Trophoblast cell (in vitro differentiated cells and primary cell): ENCODE data around the gene EEFSEC.

Experiments
- DNase-seq, 2 donors: peaks; one replicate each; pipeline ENCODE4 v3.0.0-alpha.2; 2016
- H2AFZ ChIP-seq: 2 replicates; pipeline ENCODE4 v1.6.1; 2013; ENCODE audit warnings: low read length, moderate library complexity, mild to moderate bottlenecking; ENCODE audit not compliant: insufficient read depth, poor library complexity
- H2AK5ac ChIP-seq: 2 replicates; pipeline ENCODE4 v1.6.1; 2013; ENCODE audit warnings: mild to moderate bottlenecking, low read length
- H2BK120ac ChIP-seq: 2 replicates; pipeline ENCODE4 v1.6.1; 2013; ENCODE audit warnings: low read length, mild to moderate bottlenecking, moderate library complexity; ENCODE audit not compliant: insufficient read depth, poor library complexity
- H2BK12ac ChIP-seq: 2 replicates; pipeline ENCODE4 v1.6.1; 2013; ENCODE audit warnings: mild to moderate bottlenecking, low read length, moderate library complexity
- H2BK5ac ChIP-seq: 2 replicates; pipeline ENCODE4 v1.6.1; 2013; ENCODE audit warnings: low read length, low read depth, moderate library complexity, mild to moderate bottlenecking; ENCODE audit not compliant: poor library complexity
- H3K14ac ChIP-seq: 2 replicates; pipeline ENCODE4 v1.6.1; 2013; ENCODE audit warnings: mild to moderate bottlenecking, low read length
- H3K18ac ChIP-seq: 2 replicates; pipeline ENCODE4 v1.6.1; 2013; ENCODE audit warnings: mild to moderate bottlenecking, low read length
- H3K23ac ChIP-seq: 2 replicates; pipeline ENCODE4 v1.6.1; 2013; ENCODE audit warnings: low read length
- H3K27ac ChIP-seq: 2 replicates; pipeline ENCODE4 v1.5.1; 2013; ENCODE audit warnings: low read depth, mild to moderate bottlenecking, inconsistent platforms, low read length, moderate library complexity
- H3K27me3 ChIP-seq: 2 replicates; pipeline ENCODE4 v1.6.1; 2013; ENCODE audit warnings: inconsistent platforms, mild to moderate bottlenecking, low read length, moderate library complexity; ENCODE audit not compliant: insufficient read depth
- H3K36me3 ChIP-seq, 2 experiments: 1 replicate in 1 of 2; 2 replicates in 1 of 2; pipeline ENCODE4 v1.6.1; 2013; ENCODE audit warnings: low read length in 2 of 2, mild to moderate bottlenecking in 2 of 2, moderate library complexity in 1 of 2; ENCODE audit not compliant: insufficient read depth in 2 of 2, control insufficient read depth in 1 of 2
- H3K4ac ChIP-seq: 2 replicates; pipeline ENCODE4 v1.6.1; 2013; ENCODE audit warnings: low read depth, mild to moderate bottlenecking, low read length, moderate library complexity
- H3K4me1 ChIP-seq, 2 experiments: 1 replicate in 1 of 2; 2 replicates in 1 of 2; pipeline ENCODE4 v1.6.1; 2013; ENCODE audit warnings: low read length in 2 of 2, mild to moderate bottlenecking in 2 of 2, moderate library complexity in 1 of 2; ENCODE audit not compliant: insufficient read depth in 2 of 2, control insufficient read depth in 1 of 2
- H3K4me2 ChIP-seq: 2 replicates; pipeline ENCODE4 v1.6.1; 2013; ENCODE audit warnings: inconsistent platforms, mild to moderate bottlenecking, low read length, moderate library complexity
- H3K4me3 ChIP-seq: 2 replicates; pipeline ENCODE4 v1.5.1; 2013; ENCODE audit warnings: mild to moderate bottlenecking, low read depth, low read length, inconsistent platforms
- H3K79me1 ChIP-seq: one replicate; pipeline ENCODE4 v1.6.1; 2013; ENCODE audit warnings: low read length
- H3K79me2 ChIP-seq: 2 replicates; pipeline ENCODE4 v1.6.1; 2013; ENCODE audit warnings: low read length, mild to moderate bottlenecking; ENCODE audit not compliant: control insufficient read depth, insufficient read depth, poor library complexity
- H3K9ac ChIP-seq: 2 replicates; pipeline ENCODE4 v1.6.1; 2013; ENCODE audit warnings: mild to moderate bottlenecking, low read length
- H3K9me3 ChIP-seq: 2 replicates; pipeline ENCODE4 v1.6.1; 2013; ENCODE audit warnings: low read depth, mild to moderate bottlenecking, control low read depth, inconsistent platforms, low read length; ENCODE audit not compliant: insufficient read depth
- H4K12ac ChIP-seq: 2 replicates; pipeline ENCODE4 v1.6.1; 2013; ENCODE audit warnings: low read depth, mild to moderate bottlenecking, low read length, moderate library complexity
- H4K8ac ChIP-seq: 2 replicates; pipeline ENCODE4 v1.6.1; 2013; ENCODE audit warnings: low read depth, mild to moderate bottlenecking, low read length, moderate library complexity
- H4K91ac ChIP-seq: one replicate; pipeline ENCODE4 v1.6.1; 2013; ENCODE audit warnings: low read depth, mild to moderate bottlenecking, low read length, moderate library complexity
- WGBS: extraction: QIAGEN DNeasy Blood & Tissue Kit; methylation state at CpG from one replicate; pipeline ENCODE4 v1.1.7; 2013; ENCODE audit warnings: missing lambda C conversion rate; ENCODE audit not compliant: insufficient read length, insufficient coverage; ENCODE audit errors: extremely low coverage; 5-methylcytosine and 5-hydroxymethylcytosine counted together

Gene EEFSEC

DNA sequence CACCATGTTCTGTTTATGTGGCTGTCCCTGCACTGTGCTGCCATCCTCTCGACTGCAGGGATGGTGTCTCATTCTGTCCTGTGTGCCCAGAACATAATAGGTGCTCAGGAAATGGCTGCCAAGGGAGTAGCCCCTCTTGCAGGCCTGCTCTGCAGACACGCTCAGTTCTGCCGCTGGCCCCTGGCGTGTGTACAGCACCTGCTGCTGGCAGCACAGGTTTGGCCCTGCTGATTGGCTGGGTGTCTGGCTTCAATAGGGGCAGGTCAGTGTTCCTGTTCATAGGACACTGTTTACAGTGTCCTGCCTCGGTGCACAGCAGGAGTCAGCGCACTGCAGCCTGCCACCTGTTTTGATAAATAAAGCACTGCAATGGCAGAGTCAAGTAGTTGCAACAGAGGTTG, 166.5 kb downstream of the EEFSEC start:
- no peak overlapping the region for H4K8ac ChIP-seq
- DNase-seq, result peak in 1 of 2 donors; percentile 40
- H3K14ac ChIP-seq, result no peak overlapping the region
- no peak overlapping the region for H4K91ac ChIP-seq
- no peak overlapping the region for H2BK12ac ChIP-seq
- H3K79me2 ChIP-seq, result no peaks in the 10 kb centered on the region
- no CpG with 5 or more reads among the region's 6 CpGs for WGBS
- no peak overlapping the region for H3K27ac ChIP-seq
- H2BK5ac ChIP-seq, result no peak overlapping the region
- H2AFZ ChIP-seq, result no peak overlapping the region
- H2BK120ac ChIP-seq, result no peak overlapping the region
- no peak overlapping the region for H4K12ac ChIP-seq
- H3K9ac ChIP-seq, result no peak overlapping the region
- H3K4me2 ChIP-seq, result no peak overlapping the region
- H3K4me3 ChIP-seq, result no peak overlapping the region
- H2AK5ac ChIP-seq, result peak overlapping the region; percentile 21
- no peak overlapping the region for H3K23ac ChIP-seq
- no peaks in the 10 kb centered on the region for H3K27me3 ChIP-seq
- H3K18ac ChIP-seq, result no peak overlapping the region
- H3K79me1 ChIP-seq, result peaks cover 5% of the 10 kb centered on the region
- H3K4ac ChIP-seq, result no peak overlapping the region
- H3K36me3 ChIP-seq, result no peaks in the 10 kb centered on the region
- peaks cover 6 to 10% of the 10 kb centered on the region in 2 experiments for H3K4me1 ChIP-seq
- H3K9me3 ChIP-seq, result peaks cover 5% of the 10 kb centered on the region

DNA sequence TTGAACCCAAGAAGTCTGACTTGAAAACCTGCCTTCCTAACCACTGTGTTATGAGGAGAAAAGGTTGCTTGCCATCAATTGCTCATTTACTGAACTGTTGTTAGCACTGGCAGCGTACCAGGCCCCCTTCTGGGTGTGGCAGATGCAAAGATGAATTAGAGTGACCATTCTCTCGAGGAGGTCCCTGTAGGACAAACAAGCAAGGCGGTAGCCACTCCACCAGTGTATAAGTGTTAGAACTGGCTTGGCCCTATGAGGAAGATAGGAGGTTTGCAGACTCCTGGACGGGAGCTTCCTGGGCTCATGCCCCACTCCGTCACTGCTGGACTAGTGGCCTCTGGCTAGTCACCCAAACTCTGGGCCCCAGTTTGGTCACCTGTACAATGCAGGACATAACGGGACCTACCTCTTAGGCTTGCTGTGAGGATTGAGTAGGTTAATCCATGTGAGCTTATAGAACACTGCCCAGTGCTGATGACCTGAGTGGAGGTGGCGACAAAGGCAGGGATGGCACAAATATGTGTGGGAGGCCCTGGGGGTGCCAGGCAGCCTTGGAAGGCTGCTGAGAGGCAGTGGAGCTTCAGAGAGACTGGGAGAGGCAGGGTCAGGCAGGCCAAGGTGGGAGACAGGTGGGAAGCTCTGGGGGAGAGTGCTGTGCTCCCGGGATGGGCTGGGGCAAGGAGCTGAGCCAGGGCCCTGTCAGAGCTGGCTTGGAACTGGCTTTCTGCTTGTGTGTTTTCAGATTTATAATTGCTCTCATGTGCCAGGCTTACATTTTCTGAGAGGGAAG, 167.5 kb downstream of the EEFSEC start:
- no peak overlapping the region for H3K27ac ChIP-seq
- H4K12ac ChIP-seq, result no peak overlapping the region
- no peak overlapping the region for H3K9ac ChIP-seq
- no peak overlapping the region for H2BK12ac ChIP-seq
- no peak overlapping the region for H3K18ac ChIP-seq
- no peak overlapping the region for H4K8ac ChIP-seq
- H3K14ac ChIP-seq, result no peak overlapping the region
- no peak for DNase-seq
- no peak overlapping the region for H2BK120ac ChIP-seq
- WGBS, result no CpG with 5 or more reads among the region's 8 CpGs
- H3K27me3 ChIP-seq, result no peaks in the 10 kb centered on the region
- H3K79me2 ChIP-seq, result no peaks in the 10 kb centered on the region
- peak overlapping the region; percentile 33 for H4K91ac ChIP-seq
- no peak overlapping the region for H3K23ac ChIP-seq
- H3K9me3 ChIP-seq, result peaks cover 5% of the 10 kb centered on the region
- H3K4me1 ChIP-seq, result peaks cover 6 to 10% of the 10 kb centered on the region in 2 experiments
- no peak overlapping the region for H3K4me3 ChIP-seq
- no peak overlapping the region for H2AFZ ChIP-seq
- H3K79me1 ChIP-seq, result peaks cover 5% of the 10 kb centered on the region
- H3K4me2 ChIP-seq, result no peak overlapping the region
- H2AK5ac ChIP-seq, result no peak overlapping the region
- no peak overlapping the region for H3K4ac ChIP-seq
- no peaks in the 10 kb centered on the region for H3K36me3 ChIP-seq
- no peak overlapping the region for H2BK5ac ChIP-seq

GRCh38 chr3:128321418-128321817, 168.1 kb downstream of the EEFSEC start:
- H3K27me3 ChIP-seq, result no peaks in the 10 kb centered on the region
- no peak overlapping the region for H3K9ac ChIP-seq
- no peak overlapping the region for H3K23ac ChIP-seq
- H3K14ac ChIP-seq, result peak overlapping the region; percentile 26
- peak overlapping the region; percentile 12 for H4K91ac ChIP-seq
- H3K36me3 ChIP-seq, result no peaks in the 10 kb centered on the region
- H3K79me2 ChIP-seq, result no peaks in the 10 kb centered on the region
- no peak overlapping the region for H2BK120ac ChIP-seq
- peaks cover 5% of the 10 kb centered on the region for H3K9me3 ChIP-seq
- peaks cover 6 to 10% of the 10 kb centered on the region in 2 experiments for H3K4me1 ChIP-seq
- H4K12ac ChIP-seq, result no peak overlapping the region
- peaks cover 5% of the 10 kb centered on the region for H3K79me1 ChIP-seq
- H3K27ac ChIP-seq, result no peak overlapping the region
- no peak for DNase-seq
- no CpG with 5 or more reads among the region's 4 CpGs for WGBS
- H3K4me3 ChIP-seq, result no peak overlapping the region
- no peak overlapping the region for H3K18ac ChIP-seq
- no peak overlapping the region for H3K4me2 ChIP-seq
- no peak overlapping the region for H2BK5ac ChIP-seq
- no peak overlapping the region for H3K4ac ChIP-seq
- no peak overlapping the region for H2BK12ac ChIP-seq
- H2AFZ ChIP-seq, result no peak overlapping the region
- peak overlapping the region; percentile 14 for H2AK5ac ChIP-seq
- no peak overlapping the region for H4K8ac ChIP-seq

DNA sequence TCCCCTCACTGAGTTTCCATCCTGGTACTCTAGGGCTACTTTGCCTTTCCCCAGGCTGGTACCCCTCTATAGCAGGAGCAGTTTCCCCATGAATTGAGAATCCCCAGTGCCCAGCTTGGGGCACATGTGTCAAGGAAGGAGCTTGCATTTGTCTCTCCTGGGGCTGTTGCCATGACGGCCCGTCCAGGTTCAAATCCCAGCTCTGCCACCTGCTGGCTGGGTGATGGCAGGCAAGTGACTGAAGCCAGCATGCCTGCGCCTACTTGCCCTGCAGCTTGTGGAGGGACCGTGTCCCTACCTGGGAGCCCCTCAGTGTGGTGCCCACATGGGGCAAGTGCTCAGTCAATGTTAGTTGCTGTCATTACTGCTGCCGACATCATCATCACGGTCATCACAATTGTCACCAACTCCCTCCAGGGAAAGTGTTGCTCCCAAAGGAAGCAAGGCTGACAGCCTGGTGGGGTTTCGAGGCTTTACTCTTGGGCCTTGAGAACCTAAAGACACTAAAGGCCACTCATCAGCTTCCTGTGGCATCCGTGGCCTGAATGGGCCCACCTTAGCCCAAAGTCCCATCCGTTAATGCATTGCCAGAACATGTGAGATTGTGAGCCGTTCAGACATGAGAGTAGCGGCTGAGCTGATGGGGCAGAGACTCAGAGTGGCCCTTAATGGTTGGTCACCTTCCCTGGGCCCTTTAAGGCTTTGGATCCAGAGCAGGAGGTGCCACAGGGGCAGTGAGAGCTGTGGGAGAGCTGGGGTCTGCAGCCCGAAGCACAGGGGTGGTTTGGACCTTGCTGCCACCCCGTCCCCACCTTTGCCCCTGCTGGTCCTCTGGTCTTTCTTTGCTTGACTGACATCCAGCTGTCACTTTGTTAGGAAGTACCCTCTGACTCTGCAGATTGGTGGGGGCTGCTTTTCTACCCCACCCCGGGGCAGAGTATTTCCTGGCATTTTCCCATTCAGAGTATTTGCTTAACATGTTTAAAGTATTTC, 169.0 kb downstream of the EEFSEC start:
- no peak overlapping the region for H2BK120ac ChIP-seq
- no peaks in the 10 kb centered on the region for H3K27me3 ChIP-seq
- H2AK5ac ChIP-seq, result peak overlapping the region; percentile 27
- no peak overlapping the region for H3K4me3 ChIP-seq
- H3K23ac ChIP-seq, result no peak overlapping the region
- no peak overlapping the region for H3K4ac ChIP-seq
- no peaks in the 10 kb centered on the region for H3K79me2 ChIP-seq
- H2BK5ac ChIP-seq, result no peak overlapping the region
- H3K14ac ChIP-seq, result no peak overlapping the region
- DNase-seq, result peak; percentile 52 to 81
- no peak overlapping the region for H4K8ac ChIP-seq
- peak overlapping the region; percentile 24 for H4K91ac ChIP-seq
- H3K4me2 ChIP-seq, result no peak overlapping the region
- H3K36me3 ChIP-seq, result no peaks in the 10 kb centered on the region
- H3K27ac ChIP-seq, result no peak overlapping the region
- H3K18ac ChIP-seq, result no peak overlapping the region
- H3K9ac ChIP-seq, result no peak overlapping the region
- H3K9me3 ChIP-seq, result peaks cover 2% of the 10 kb centered on the region
- peaks cover 6 to 10% of the 10 kb centered on the region in 2 experiments for H3K4me1 ChIP-seq
- no peak overlapping the region for H2BK12ac ChIP-seq
- no peak overlapping the region for H4K12ac ChIP-seq
- H3K79me1 ChIP-seq, result peaks cover 5% of the 10 kb centered on the region
- WGBS, result no CpG with 5 or more reads among the region's 14 CpGs
- H2AFZ ChIP-seq, result no peak overlapping the region
